Lung (tissue), 12 donors: ENCODE results near the gene NUP155. TPM values are rescaled to one million over a fixed set of nuclear protein-coding genes. Genes with fewer than 3 reads are reported as not detected.

Experiments
- ATAC-seq: fragments of 200-7000 bp; cut with Tn5 transposase; one replicate; pipeline ENCODE4 v1.9.1; 2020; ENCODE audit warnings: moderate number of reproducible peaks; ENCODE audit not compliant: insufficient read depth, low FRiP score
- DNase-seq, 3 donors: peaks; one replicate each; pipeline ENCODE4 v3.0.0-alpha.2; 2013 to 2017
- H3K27ac ChIP-seq, 2 donors: one replicate each; pipeline ENCODE4 v1.5.1; 2013; ENCODE audit warnings: mild to moderate bottlenecking in 2 of 2, moderate library complexity in 2 of 2, control low read depth in 1 of 2, inconsistent platforms in 1 of 2, low read depth in 1 of 2, low read length in 1 of 2
- H3K27me3 ChIP-seq, 3 donors: one replicate each; pipeline ENCODE4 v1.5.1; 2013; ENCODE audit warnings: low read length in 2 of 3; ENCODE audit not compliant: control insufficient read depth in 3 of 3, insufficient read depth in 3 of 3
- H3K36me3 ChIP-seq, 4 donors: one replicate each; pipeline ENCODE4 v1.5.1; 2013; ENCODE audit warnings: low read length in 4 of 4, mild to moderate bottlenecking in 1 of 4, moderate library complexity in 1 of 4; ENCODE audit not compliant: control insufficient read depth in 4 of 4, insufficient read depth in 4 of 4
- H3K4me1 ChIP-seq, 5 donors: one replicate each; pipeline ENCODE4 v1.5.1; 2013; ENCODE audit warnings: low read length in 5 of 5, mild to moderate bottlenecking in 2 of 5, moderate library complexity in 1 of 5; ENCODE audit not compliant: control insufficient read depth in 5 of 5, insufficient read depth in 5 of 5
- H3K4me3 ChIP-seq: one replicate; pipeline ENCODE4 v1.5.1; 2013; ENCODE audit warnings: mild to moderate bottlenecking, control low read depth, moderate library complexity
- H3K9ac ChIP-seq, 2 donors: one replicate each; pipeline ENCODE4 v1.5.1; 2013; ENCODE audit warnings: low read length in 2 of 2, control low read depth in 1 of 2; ENCODE audit not compliant: insufficient read depth in 1 of 2
- H3K9me3 ChIP-seq, 4 donors: one replicate each; pipeline ENCODE4 v1.5.1; 2013; ENCODE audit warnings: low read length in 3 of 4, mild to moderate bottlenecking in 1 of 4, moderate library complexity in 1 of 4; ENCODE audit not compliant: control insufficient read depth in 4 of 4, insufficient read depth in 3 of 4
- WGBS, 2 donors: extraction: QIAGEN DNeasy Blood & Tissue Kit; methylation state at CpG; one replicate each; pipeline ENCODE4 v1.1.7; 2013; 5-methylcytosine and 5-hydroxymethylcytosine counted together
- polyA plus RNA-seq, 2 donors: library from polyadenylated mRNA; stranded (reverse); fragments of 200-250 nt; gene quantifications; one replicate each; pipeline ENCODE4 v1.2.1, GENCODE V29; 2013
- total RNA-seq, 2 donors: library from RNA; depleted of rRNA in 1 of 2; stranded (reverse); fragments of >200 nt in 1 of 2; gene quantifications; one replicate each; pipeline ENCODE4 v1.2.1, GENCODE V29; 2014 to 2021
- TF ChIP-seq, protein P1 (sequence below): IDR thresholded peaks from 2 replicates; pipeline ENCODE4 v1.5.1; 2012; ENCODE audit warnings: mild to moderate bottlenecking; ENCODE audit errors: control extremely low read depth, extremely low read depth
- donor health status: control.
- donor health status: control.
- donor health status: Bipolar disorder and iron deficiency.
- donor health status: healthy.
- donor health status: DM: yes; HTN: yes; CAD: no.

The NUP155 gene
- total and polyA plus RNA-seq, 4 donors, result 3.3 to 35.4 (median 12.1) TPM

GRCh38 chr5:37255774-37256358 is 115.0 kb downstream of the NUP155 start:
- Histone ChIP-seq H3K9me3 (no peaks in the 10 kb centered on the region), H3K9ac (no peak overlapping the region), H3K36me3 (no peaks in the 10 kb centered on the region), H3K27me3 (no peaks in the 10 kb centered on the region), H3K4me1 (no peaks in the 10 kb centered on the region), H3K4me3 (no peak overlapping the region), H3K27ac (no peak overlapping the region)
- no peak for ATAC-seq
- WGBS, 2 donors, result 81 to 87% methylated on average over 4 of the region's 4 CpGs
- TF ChIP-seq, protein P1, sequence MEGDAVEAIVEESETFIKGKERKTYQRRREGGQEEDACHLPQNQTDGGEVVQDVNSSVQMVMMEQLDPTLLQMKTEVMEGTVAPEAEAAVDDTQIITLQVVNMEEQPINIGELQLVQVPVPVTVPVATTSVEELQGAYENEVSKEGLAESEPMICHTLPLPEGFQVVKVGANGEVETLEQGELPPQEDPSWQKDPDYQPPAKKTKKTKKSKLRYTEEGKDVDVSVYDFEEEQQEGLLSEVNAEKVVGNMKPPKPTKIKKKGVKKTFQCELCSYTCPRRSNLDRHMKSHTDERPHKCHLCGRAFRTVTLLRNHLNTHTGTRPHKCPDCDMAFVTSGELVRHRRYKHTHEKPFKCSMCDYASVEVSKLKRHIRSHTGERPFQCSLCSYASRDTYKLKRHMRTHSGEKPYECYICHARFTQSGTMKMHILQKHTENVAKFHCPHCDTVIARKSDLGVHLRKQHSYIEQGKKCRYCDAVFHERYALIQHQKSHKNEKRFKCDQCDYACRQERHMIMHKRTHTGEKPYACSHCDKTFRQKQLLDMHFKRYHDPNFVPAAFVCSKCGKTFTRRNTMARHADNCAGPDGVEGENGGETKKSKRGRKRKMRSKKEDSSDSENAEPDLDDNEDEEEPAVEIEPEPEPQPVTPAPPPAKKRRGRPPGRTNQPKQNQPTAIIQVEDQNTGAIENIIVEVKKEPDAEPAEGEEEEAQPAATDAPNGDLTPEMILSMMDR, result no peak
- DNase-seq, result no peak

- Histone ChIP-seq H3K4me1 (no peaks in the 10 kb centered on the region), H3K4me3 (no peak overlapping the region), H3K27ac (no peak overlapping the region), H3K9me3 (no peaks in the 10 kb centered on the region), H3K36me3 (no peaks in the 10 kb centered on the region), H3K9ac (no peak overlapping the region), H3K27me3 (no peaks in the 10 kb centered on the region)
- TF ChIP-seq, protein P1, result no peak
- DNase-seq (no peak), ATAC-seq (no peak)
- WGBS, 2 donors, result 98 to 100% methylated on average over 1 of the region's 1 CpG
These were observed 116.3 kb downstream of the NUP155 start for GRCh38 chr5:37254581-37254980.

- Histone ChIP-seq H3K9me3 (no peaks in the 10 kb centered on the region), H3K4me3 (no peak overlapping the region), H3K27me3 (no peaks in the 10 kb centered on the region), H3K9ac (no peak overlapping the region), H3K36me3 (peaks cover 0 to 4% (median 0%) of the 10 kb centered on the region in 4 donors), H3K27ac (no peak overlapping the region), H3K4me1 (peaks cover 0 to 11% (median under 1%) of the 10 kb centered on the region in 5 donors)
- DNase-seq (no peak), ATAC-seq (no peak)
- TF ChIP-seq, protein P1, result no peak
These were observed 119.2 kb downstream of the NUP155 start for GRCh38 chr5:37251665-37252064.

DNA sequence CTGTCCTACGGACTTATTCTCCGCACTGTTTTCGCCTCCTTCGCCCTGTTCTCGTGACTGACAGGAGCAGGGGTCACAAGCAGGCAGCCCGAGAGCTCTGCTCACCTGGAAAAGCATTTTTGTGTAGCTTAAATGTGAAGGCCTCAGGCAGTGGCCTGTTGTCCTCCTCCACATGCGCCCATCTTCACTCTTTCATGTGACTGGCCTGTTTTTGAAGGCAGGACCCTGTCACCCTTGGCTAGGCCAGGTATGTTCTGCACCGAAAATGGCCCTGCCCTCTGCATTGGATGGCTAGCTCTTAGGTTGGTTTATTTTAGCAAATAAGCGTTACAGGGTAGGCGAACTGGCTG is 121.1 kb downstream of the NUP155 start:
- Histone ChIP-seq H3K36me3 (peaks cover 0 to 4% (median 0%) of the 10 kb centered on the region in 4 donors), H3K27me3 (no peaks in the 10 kb centered on the region), H3K4me1 (peaks cover 0 to 11% (median 2%) of the 10 kb centered on the region in 5 donors), H3K4me3 (peak overlapping the region; percentile 96), H3K9ac (peak overlapping the region; percentile 80 to 95), H3K9me3 (no peaks in the 10 kb centered on the region), H3K27ac (peak overlapping the region; percentile 91 to 97)
- DNase-seq (no peak), ATAC-seq (peak; percentile 5)
- WGBS, 2 donors, result 71 to 72% methylated on average over 10 of the region's 10 CpGs
- TF ChIP-seq, protein P1, result no peak
